Nephron (organoid): ENCODE results near the gene LAMA5.

Source experiments
- H3K27ac Mint-ChIP-seq, 3 experiments: 2 replicates each; pipeline ENCODE4 v1.8.0; 2020; ENCODE audit warnings: mixed read lengths in 3 of 3, mild to moderate bottlenecking in 2 of 3, moderate library complexity in 1 of 3
- H3K27me3 Mint-ChIP-seq: 2 replicates; pipeline ENCODE4 v1.8.0; 2021; ENCODE audit warnings: low read depth, mild to moderate bottlenecking, moderate library complexity, mixed read lengths
- H3K36me3 Mint-ChIP-seq: 2 replicates; pipeline ENCODE4 v1.8.0; 2020; ENCODE audit warnings: low read depth, mixed read lengths
- H3K4me1 Mint-ChIP-seq: 2 replicates; pipeline ENCODE4 v1.8.0; 2020; ENCODE audit warnings: mixed read lengths
- H3K4me3 Mint-ChIP-seq, 3 experiments: 2 replicates each; pipeline ENCODE4 v1.8.0; 2020; ENCODE audit warnings: mild to moderate bottlenecking in 3 of 3, mixed read lengths in 3 of 3, moderate library complexity in 2 of 3
- H3K9me3 Mint-ChIP-seq: 2 replicates; pipeline ENCODE4 v1.8.0; 2020; ENCODE audit warnings: mixed read lengths
- CTCF ChIP-seq, 3 experiments: fragments of 200-600 bp; sonication (generic); IDR thresholded peaks; one replicate each; pipeline ENCODE4 v1.5.0; 2021; ENCODE audit warnings: antibody characterized with exemption in 3 of 3; ENCODE audit not compliant: unreplicated experiment in 3 of 3

The LAMA5 gene

DNA sequence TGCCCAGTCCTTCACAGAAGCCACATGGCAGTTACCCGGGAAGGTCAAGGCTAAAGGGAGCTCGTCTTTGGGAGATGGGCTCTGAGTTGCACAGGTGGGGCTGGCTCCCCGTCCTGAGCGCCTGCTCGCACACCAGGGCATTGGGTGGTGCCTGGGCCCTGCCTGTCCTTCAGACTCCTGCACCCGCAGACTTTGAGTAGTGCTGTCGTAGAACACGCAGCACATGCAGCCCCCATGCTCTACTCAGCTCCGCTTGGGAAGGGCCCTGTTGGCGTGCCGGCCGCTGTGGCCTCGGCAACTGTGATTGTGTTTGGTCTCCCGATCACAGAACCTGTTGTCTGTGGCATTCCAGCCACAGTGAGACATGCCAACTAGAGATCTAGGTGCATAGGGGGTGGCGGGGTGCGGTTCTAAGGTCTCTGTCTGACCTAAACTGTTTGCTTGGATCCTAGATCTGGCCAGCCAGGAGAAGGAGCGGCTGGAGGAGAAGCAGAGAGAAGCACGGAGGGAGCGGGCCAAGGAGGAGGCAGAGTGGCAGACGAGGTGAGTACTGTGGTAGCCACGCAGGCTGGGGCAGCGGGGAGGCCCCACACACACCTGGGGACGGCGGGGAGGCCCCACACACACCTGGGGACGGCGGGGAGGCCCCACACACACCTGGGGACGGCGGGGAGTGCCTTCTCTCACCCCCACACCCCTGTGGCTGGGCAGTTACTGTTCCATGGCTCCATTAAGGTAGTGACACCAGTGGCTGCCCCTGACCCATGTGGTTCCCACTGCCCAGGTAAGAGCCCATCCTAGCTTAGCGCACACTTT is 75.7 kb downstream of the LAMA5 start:
- Mint-ChIP-seq H3K4me1 (no peaks in the 10 kb centered on the region), H3K9me3 (no peaks in the 10 kb centered on the region), H3K27me3 (no peaks in the 10 kb centered on the region), H3K36me3 (peaks cover 36% of the 10 kb centered on the region), H3K4me3 (no peak overlapping the region), H3K27ac (no peak overlapping the region)
- no peak for TF ChIP-seq CTCF (IDR thresholded peaks at IDR 0.05; ENCODE audit: unreplicated experiment in 3 of 3)

DNA sequence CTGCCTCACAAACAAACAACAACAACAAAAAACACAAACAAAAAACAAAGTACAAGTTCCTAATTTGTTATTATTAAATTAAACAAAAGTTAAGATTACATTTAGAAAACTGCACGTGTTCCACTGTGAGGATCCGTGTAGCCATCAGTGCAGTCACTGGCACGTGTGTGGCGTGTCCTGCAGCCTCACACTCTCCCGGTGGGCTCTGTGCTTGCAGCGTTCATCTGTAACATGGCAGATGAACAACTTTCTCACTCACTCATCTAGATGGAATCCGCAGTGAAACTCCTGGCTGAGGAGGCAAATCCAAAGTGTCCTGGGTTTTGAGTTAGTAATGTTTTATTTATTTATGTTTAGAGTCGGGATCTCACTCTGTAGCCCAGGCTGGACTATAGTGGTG is 77.2 kb downstream of the LAMA5 start:
- H3K9me3 Mint-ChIP-seq, result no peaks in the 10 kb centered on the region
- no peaks in the 10 kb centered on the region for H3K4me1 Mint-ChIP-seq
- TF ChIP-seq CTCF (IDR thresholded peaks at IDR 0.05; ENCODE audit: unreplicated experiment in 3 of 3), result no peak
- H3K4me3 Mint-ChIP-seq, result no peak overlapping the region
- no peaks in the 10 kb centered on the region for H3K27me3 Mint-ChIP-seq
- H3K36me3 Mint-ChIP-seq, result peaks cover 33% of the 10 kb centered on the region
- no peak overlapping the region for H3K27ac Mint-ChIP-seq

DNA sequence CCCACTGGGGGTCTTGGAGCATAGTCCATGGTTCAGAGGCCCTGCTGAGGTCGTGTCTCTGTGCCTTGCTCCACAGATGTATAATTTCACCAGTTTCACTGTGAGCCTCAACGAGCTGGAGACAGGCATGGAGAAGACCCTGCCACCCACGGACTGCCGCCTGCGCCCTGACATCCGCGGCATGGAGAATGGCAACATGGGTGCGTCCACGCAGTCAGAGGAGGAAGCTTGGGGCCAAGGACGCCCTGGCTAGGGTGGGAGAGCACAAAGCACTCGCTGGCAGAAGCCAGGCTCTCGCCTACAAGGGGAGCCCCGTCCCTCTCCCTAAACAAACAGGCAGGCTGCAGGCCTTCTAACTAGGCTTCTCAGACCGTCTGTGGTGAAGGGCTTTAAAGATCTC is 78.0 kb downstream of the LAMA5 start:
- Mint-ChIP-seq H3K9me3 (no peaks in the 10 kb centered on the region), H3K4me3 (no peak overlapping the region), H3K36me3 (peaks cover 31% of the 10 kb centered on the region), H3K27me3 (no peaks in the 10 kb centered on the region), H3K27ac (no peak overlapping the region), H3K4me1 (no peaks in the 10 kb centered on the region)
- TF ChIP-seq CTCF (IDR thresholded peaks at IDR 0.05; ENCODE audit: unreplicated experiment in 3 of 3), result no peak

DNA sequence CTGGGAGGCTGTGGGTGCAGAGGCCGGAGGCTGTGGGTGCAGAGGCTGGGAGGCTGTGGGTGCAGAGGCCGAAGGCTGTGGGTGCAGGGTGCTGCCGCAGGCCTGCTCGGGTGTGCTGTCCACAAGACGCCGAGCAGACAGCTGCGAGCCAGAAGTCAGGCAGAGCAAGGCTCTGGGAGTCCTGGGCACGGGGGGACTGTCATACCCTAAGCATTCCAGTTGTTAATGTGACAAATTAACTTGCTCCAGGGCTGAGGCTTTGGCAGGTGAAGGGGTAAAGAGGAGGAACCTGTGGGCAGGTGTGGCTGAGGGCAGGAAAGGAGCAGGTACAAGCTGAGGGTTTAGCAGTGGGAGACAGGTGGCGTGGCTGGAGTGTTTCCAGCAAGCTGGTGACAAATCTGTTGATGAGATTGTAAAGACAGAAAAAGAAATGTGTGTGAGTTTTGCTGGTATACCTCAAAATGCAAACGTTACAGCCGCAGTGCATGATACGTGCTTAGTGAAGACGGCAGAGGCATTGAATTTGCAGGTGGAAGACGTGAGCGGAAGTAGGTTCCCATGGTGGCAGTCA is 78.5 kb downstream of the LAMA5 start:
- H3K36me3 Mint-ChIP-seq, result peaks cover 30% of the 10 kb centered on the region
- no peaks in the 10 kb centered on the region for H3K4me1 Mint-ChIP-seq
- no peak overlapping the region for H3K4me3 Mint-ChIP-seq
- H3K9me3 Mint-ChIP-seq, result no peaks in the 10 kb centered on the region
- no peaks in the 10 kb centered on the region for H3K27me3 Mint-ChIP-seq
- no peak for TF ChIP-seq CTCF (IDR thresholded peaks at IDR 0.05; ENCODE audit: unreplicated experiment in 3 of 3)
- H3K27ac Mint-ChIP-seq, result no peak overlapping the region

DNA sequence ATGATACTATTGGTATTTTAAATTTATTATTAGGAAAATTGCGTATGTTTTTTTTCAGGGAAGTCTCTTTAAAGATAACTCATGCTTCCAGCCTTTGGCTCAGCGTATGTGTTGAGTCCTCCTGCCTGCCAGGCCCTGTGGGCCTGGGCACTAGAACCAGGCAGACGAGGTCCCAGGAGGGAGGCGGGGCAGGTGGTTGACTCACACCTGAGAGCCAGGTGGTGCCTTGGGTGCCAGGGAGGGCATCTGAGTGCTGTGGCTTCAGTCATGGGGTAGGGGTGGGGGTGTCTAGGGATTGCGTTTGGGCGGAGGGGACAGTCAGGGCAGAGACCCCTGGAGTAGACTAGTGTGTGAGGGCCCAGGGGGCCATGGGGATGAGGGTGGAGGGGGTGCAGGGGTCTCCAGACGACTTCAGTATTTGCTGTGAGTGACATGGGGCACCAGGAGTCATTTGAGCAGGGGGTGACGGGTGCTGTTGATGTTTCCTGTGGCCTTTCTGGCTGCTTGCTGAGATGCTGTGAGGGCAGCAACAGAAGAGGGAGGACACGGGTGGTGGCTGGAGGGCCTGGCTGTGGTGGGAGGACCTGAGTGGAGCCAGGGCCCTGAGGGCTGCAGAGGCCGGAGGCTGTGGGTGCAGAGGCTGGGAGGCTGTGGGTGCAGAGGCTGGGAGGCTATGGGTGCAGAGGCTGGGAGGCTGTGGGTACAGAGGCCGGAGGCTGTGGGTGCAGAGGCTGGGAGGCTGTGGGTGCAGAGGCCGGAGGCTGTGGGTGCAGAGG is 79.2 kb downstream of the LAMA5 start:
- H3K27me3 Mint-ChIP-seq, result no peaks in the 10 kb centered on the region
- H3K27ac Mint-ChIP-seq, result no peak overlapping the region
- no peak overlapping the region for H3K4me3 Mint-ChIP-seq
- TF ChIP-seq CTCF (IDR thresholded peaks at IDR 0.05; ENCODE audit: unreplicated experiment in 3 of 3), result no peak
- peaks cover 35% of the 10 kb centered on the region for H3K36me3 Mint-ChIP-seq
- H3K4me1 Mint-ChIP-seq, result no peaks in the 10 kb centered on the region
- H3K9me3 Mint-ChIP-seq, result no peaks in the 10 kb centered on the region
